ENCODE data around the gene PARD3B.

DNA sequence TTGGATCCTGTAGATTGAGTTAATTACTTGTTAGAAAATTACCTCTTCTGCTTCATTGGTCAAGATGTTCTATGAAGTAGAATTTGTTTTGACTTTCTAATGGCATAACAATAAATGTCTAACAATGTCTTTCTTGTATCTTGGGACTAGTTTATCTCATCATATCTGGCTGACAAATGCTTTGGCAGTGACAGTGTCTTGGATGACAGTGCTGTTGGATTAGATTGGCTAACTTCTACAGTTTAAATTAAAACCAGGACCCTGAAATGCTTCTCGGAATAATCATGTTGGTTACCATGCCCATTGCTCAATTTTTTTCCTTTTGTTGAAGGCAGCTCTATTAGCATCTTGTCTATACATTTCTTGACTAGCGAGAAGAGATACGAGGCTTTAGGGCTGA is 176.9 kb downstream of the PARD3B start:
- TF ChIP-seq SMC3 (IDR thresholded peaks at IDR 0.05; ENCODE audit: borderline replicate concordance, low read length) (no peak), ZZZ3 (IDR thresholded peaks at IDR 0.05; ENCODE audit: control insufficient read depth, insufficient read length, low read depth) (no peak), CREB1 (IDR thresholded peaks at IDR 0.05; ENCODE audit: low read depth) (no peak), FOXM1 (IDR thresholded peaks at IDR 0.05; ENCODE audit: low read depth, low read length) (no peak), JUND (IDR thresholded peaks at IDR 0.05; ENCODE audit: low read depth, low read length) (no peak)
- TF ChIP-seq, protein P1, sequence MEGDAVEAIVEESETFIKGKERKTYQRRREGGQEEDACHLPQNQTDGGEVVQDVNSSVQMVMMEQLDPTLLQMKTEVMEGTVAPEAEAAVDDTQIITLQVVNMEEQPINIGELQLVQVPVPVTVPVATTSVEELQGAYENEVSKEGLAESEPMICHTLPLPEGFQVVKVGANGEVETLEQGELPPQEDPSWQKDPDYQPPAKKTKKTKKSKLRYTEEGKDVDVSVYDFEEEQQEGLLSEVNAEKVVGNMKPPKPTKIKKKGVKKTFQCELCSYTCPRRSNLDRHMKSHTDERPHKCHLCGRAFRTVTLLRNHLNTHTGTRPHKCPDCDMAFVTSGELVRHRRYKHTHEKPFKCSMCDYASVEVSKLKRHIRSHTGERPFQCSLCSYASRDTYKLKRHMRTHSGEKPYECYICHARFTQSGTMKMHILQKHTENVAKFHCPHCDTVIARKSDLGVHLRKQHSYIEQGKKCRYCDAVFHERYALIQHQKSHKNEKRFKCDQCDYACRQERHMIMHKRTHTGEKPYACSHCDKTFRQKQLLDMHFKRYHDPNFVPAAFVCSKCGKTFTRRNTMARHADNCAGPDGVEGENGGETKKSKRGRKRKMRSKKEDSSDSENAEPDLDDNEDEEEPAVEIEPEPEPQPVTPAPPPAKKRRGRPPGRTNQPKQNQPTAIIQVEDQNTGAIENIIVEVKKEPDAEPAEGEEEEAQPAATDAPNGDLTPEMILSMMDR (IDR thresholded peaks at IDR 0.05 in 2 of 3, conservative IDR thresholded peaks at IDR 0.05 in 1 of 3; ENCODE audit: control insufficient read depth in 2 of 3, extremely low read depth in 1 of 3, insufficient read depth in 1 of 3, low read depth in 3 of 3, low read length in 3 of 3) = no peak
